Calu3 (cell line): Measurements from ENCODE around the gene VCL. TPM values are rescaled to one million over a fixed set of nuclear protein-coding genes. Genes with fewer than 3 reads are reported as not detected.

Experiments
- BruUV-seq: library from RNA; stranded (reverse); fragments of 400-500 nt; replicated peaks from 2 replicates; lab custom pipeline; 2021; lab: Mats Ljungman, UMichigan
- CTCF ChIA-PET: fragments of 300-600 bp; sonication (Branson Sonifier 250); formaldehyde crosslinking; loops from one replicate; lab custom pipeline; 2022; ENCODE audit warnings: antibody characterized with exemption; lab: Charles Lee
- DNase-seq: peaks from one replicate; pipeline ENCODE4 v3.0.0; 2022
- H3K27ac Mint-ChIP-seq: one replicate; pipeline ENCODE4 v1.8.0; 2022; ENCODE audit warnings: mixed read lengths; ENCODE audit not compliant: unreplicated experiment
- H3K27me3 Mint-ChIP-seq: one replicate; pipeline ENCODE4 v1.8.0; 2022; ENCODE audit warnings: mixed read lengths; ENCODE audit not compliant: unreplicated experiment
- H3K36me3 Mint-ChIP-seq: one replicate; pipeline ENCODE4 v1.8.0; 2022; ENCODE audit warnings: mild to moderate bottlenecking, moderate library complexity, mixed read lengths; ENCODE audit not compliant: insufficient read depth, unreplicated experiment
- H3K4me1 Mint-ChIP-seq: one replicate; pipeline ENCODE4 v1.8.0; 2022; ENCODE audit warnings: mild to moderate bottlenecking, low read depth, mixed read lengths; ENCODE audit not compliant: unreplicated experiment
- H3K4me3 Mint-ChIP-seq: one replicate; pipeline ENCODE4 v1.8.0; 2022; ENCODE audit warnings: mild to moderate bottlenecking, low read depth, moderate library complexity, mixed read lengths; ENCODE audit not compliant: unreplicated experiment
- H3K9me3 Mint-ChIP-seq: one replicate; pipeline ENCODE4 v1.8.0; 2022; ENCODE audit warnings: low read depth, mixed read lengths; ENCODE audit not compliant: unreplicated experiment
- intact Hi-C: fragments of 100-400 bp; cut with micrococcal nuclease; formaldehyde crosslinking; loops from one replicate; pipeline ENCODE4 v1.10.0; 2022; ENCODE audit not compliant: unreplicated experiment
- total RNA-seq: library from RNA; stranded (reverse); gene quantifications from 2 replicates; pipeline ENCODE4 v1.2.3, GENCODE V29; 2022
- TF ChIP-seq, protein P1 (sequence below): fragments of 200-600 bp; IDR thresholded peaks from one replicate; pipeline ENCODE4 v1.8.0; 2022; ENCODE audit warnings: antibody characterized with exemption; ENCODE audit not compliant: unreplicated experiment

Gene VCL
- total RNA-seq, 1 experiment from 2014 or later = 237 TPM

- Mint-ChIP-seq H3K27me3 (no peaks in the 10 kb centered on the region), H3K4me3 (no peak overlapping the region), H3K9me3 (no peaks in the 10 kb centered on the region), H3K4me1 (peaks cover 36% of the 10 kb centered on the region), H3K36me3 (peaks cover 6% of the 10 kb centered on the region), H3K27ac (no peak overlapping the region)
- TSS peak; percentile 46 for BruUV-seq
- TF ChIP-seq, protein P1, sequence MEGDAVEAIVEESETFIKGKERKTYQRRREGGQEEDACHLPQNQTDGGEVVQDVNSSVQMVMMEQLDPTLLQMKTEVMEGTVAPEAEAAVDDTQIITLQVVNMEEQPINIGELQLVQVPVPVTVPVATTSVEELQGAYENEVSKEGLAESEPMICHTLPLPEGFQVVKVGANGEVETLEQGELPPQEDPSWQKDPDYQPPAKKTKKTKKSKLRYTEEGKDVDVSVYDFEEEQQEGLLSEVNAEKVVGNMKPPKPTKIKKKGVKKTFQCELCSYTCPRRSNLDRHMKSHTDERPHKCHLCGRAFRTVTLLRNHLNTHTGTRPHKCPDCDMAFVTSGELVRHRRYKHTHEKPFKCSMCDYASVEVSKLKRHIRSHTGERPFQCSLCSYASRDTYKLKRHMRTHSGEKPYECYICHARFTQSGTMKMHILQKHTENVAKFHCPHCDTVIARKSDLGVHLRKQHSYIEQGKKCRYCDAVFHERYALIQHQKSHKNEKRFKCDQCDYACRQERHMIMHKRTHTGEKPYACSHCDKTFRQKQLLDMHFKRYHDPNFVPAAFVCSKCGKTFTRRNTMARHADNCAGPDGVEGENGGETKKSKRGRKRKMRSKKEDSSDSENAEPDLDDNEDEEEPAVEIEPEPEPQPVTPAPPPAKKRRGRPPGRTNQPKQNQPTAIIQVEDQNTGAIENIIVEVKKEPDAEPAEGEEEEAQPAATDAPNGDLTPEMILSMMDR = no peak
- CTCF ChIA-PET = interaction anchor here (0.6 to 1.6 kb wide), 5 partner anchors 17 to 82 kb away, joined by 3 to 12 read pairs (median 3); no protein-coding TSS in a partner anchor
- DNase-seq = no peak
- intact Hi-C loops = loop anchor here (1.0 to 2.0 kb wide), 2 partner anchors 61 to 82 kb away; no protein-coding TSS in a partner anchor
These were observed 154.2 kb downstream of the VCL start for GRCh38 chr10:74151879-74152722.

GRCh38 chr10:74153123-74153522 lies 155.2 kb downstream of the VCL start:
- CTCF ChIA-PET = interaction anchor here (0.6 to 1.1 kb wide), 4 partner anchors 37 to 81 kb away, joined by 3 to 4 read pairs (median 3); no protein-coding TSS in a partner anchor
- no peaks in the 10 kb centered on the region for H3K27me3 Mint-ChIP-seq
- H3K9me3 Mint-ChIP-seq = no peaks in the 10 kb centered on the region
- intact Hi-C loops = no loop called here
- H3K4me3 Mint-ChIP-seq = no peak overlapping the region
- DNase-seq = peak; percentile 24
- H3K27ac Mint-ChIP-seq = no peak overlapping the region
- H3K36me3 Mint-ChIP-seq = peaks cover 6% of the 10 kb centered on the region
- TF ChIP-seq, protein P1 = peak; percentile 51
- BruUV-seq = no TSS peak
- peaks cover 31% of the 10 kb centered on the region for H3K4me1 Mint-ChIP-seq

GRCh38 chr10:74153676-74154075 lies 155.8 kb downstream of the VCL start:
- CTCF ChIA-PET = interaction anchor here (1.0 to 1.1 kb wide), 2 partner anchors 58 to 81 kb away, joined by 3 to 4 read pairs; no protein-coding TSS in a partner anchor
- peaks cover 6% of the 10 kb centered on the region for H3K36me3 Mint-ChIP-seq

GRCh38 chr10:74156919-74157289 lies 159.0 kb downstream of the VCL start:
- Mint-ChIP-seq H3K9me3 (no peaks in the 10 kb centered on the region), H3K4me3 (no peak overlapping the region), H3K27me3 (no peaks in the 10 kb centered on the region), H3K4me1 (peaks cover 28% of the 10 kb centered on the region), H3K27ac (no peak overlapping the region), H3K36me3 (peaks cover 6% of the 10 kb centered on the region)
- BruUV-seq = no TSS peak
- TF ChIP-seq, protein P1 = no peak
- DNase-seq = no peak
- intact Hi-C loops = no loop called here
- CTCF ChIA-PET = no interaction called here

More at GRCh38 chr10:74153676-74154075, 155.8 kb downstream of the VCL start:
- no peak for DNase-seq
- Mint-ChIP-seq H3K27me3 (no peaks in the 10 kb centered on the region), H3K9me3 (no peaks in the 10 kb centered on the region), H3K27ac (no peak overlapping the region), H3K4me3 (no peak overlapping the region), H3K4me1 (peaks cover 28% of the 10 kb centered on the region)
- TF ChIP-seq, protein P1 = no peak
- no TSS peak for BruUV-seq
- intact Hi-C loops = no loop called here
